GM12878 (cell line): ENCODE measurements around the gene PHLPP1. TPM values are rescaled to one million over a fixed set of nuclear protein-coding genes. Genes with fewer than 3 reads are reported as not detected.

Source experiments
- ATAC-seq: fragments of 200-7000 bp; cut with Tn5 transposase; 3 replicates; pipeline ENCODE4 v1.9.1; 2020; ENCODE audit warnings: mild to moderate bottlenecking, moderate library complexity
- BruUV-seq: library from RNA; stranded (reverse); fragments of 400-500 nt; replicated peaks from 2 replicates; lab custom pipeline; 2021; lab: Mats Ljungman, UMichigan
- CTCF ChIA-PET: fragments of 300-600 bp; sonication (Branson Sonifier 250); formaldehyde crosslinking; extraction: SDS; loops from one replicate; lab custom pipeline; 2021; ENCODE audit warnings: inconsistent platforms; lab: Yijun Ruan, JAX
- POLR2A ChIA-PET: fragments of 350-600 bp; formaldehyde crosslinking; extraction: SDS; loops from one replicate; lab custom pipeline; 2021; ENCODE audit warnings: inconsistent platforms; lab: Charles Lee
- RAD21 ChIA-PET: fragments of 300-600 bp; sonication (Branson Sonifier 250); formaldehyde crosslinking; loops from one replicate; lab custom pipeline; 2023; ENCODE audit warnings: antibody characterized with exemption; ENCODE audit not compliant: unreplicated experiment; lab: Charles Lee
- SMC1A ChIA-PET: fragments of 300-600 bp; sonication (Branson Sonifier 250); formaldehyde crosslinking; loops from one replicate; lab custom pipeline; 2023; ENCODE audit not compliant: unreplicated experiment, uncharacterized antibody; lab: Charles Lee
- DNase-seq: peaks from one replicate; pipeline ENCODE4 v3.0.0-alpha.2; 2011; ENCODE audit warnings: low read depth, low spot score
- FAIRE-seq: peaks from 3 replicates; lab custom pipeline; 2011; peaks lifted over from hg19 to GRCh38; lab: Jason Lieb, UNC
- H2AFZ ChIP-seq: 2 replicates; pipeline ENCODE4 v1.6.0; 2011; ENCODE audit warnings: low read depth, low read length, control low read depth; ENCODE audit not compliant: control insufficient read depth
- H3K27ac ChIP-seq: 2 replicates; pipeline ENCODE4 v1.5.1; 2011; ENCODE audit warnings: control low read depth; ENCODE audit not compliant: control insufficient read depth, insufficient read depth
- H3K27me3 ChIP-seq, 2 experiments: replicated peaks in 1 of 2; 2 replicates each; pipeline versions ENCODE4 v1.6.0 to v1.6.1; 2011; ENCODE audit warnings: low read length in 1 of 2; ENCODE audit not compliant: control insufficient read depth in 2 of 2, insufficient read depth in 2 of 2
- H3K36me3 ChIP-seq, 2 experiments: 2 replicates each; pipeline ENCODE4 v1.5.1; 2011; ENCODE audit warnings: low read length in 1 of 2; ENCODE audit not compliant: control insufficient read depth in 2 of 2, insufficient read depth in 2 of 2
- H3K4me1 ChIP-seq: 2 replicates; pipeline ENCODE4 v1.6.1; 2011; ENCODE audit warnings: mild to moderate bottlenecking, low read length, moderate library complexity, mixed read lengths; ENCODE audit not compliant: control insufficient read depth, insufficient read depth
- H3K4me2 ChIP-seq: 2 replicates; pipeline ENCODE4 v1.6.0; 2011; ENCODE audit warnings: control low read depth; ENCODE audit not compliant: control insufficient read depth, insufficient read depth
- H3K4me3 ChIP-seq: fragments of 200-600 bp; sonication (generic); 2 replicates; pipeline ENCODE4 v1.5.1; 2016
- H3K79me2 ChIP-seq: 2 replicates; pipeline ENCODE4 v1.6.0; 2011; ENCODE audit warnings: low read length; ENCODE audit not compliant: control insufficient read depth, insufficient read depth
- H3K9ac ChIP-seq: 2 replicates; pipeline ENCODE4 v1.8.0; 2011; ENCODE audit warnings: low read length, control low read depth, mixed read lengths; ENCODE audit not compliant: control insufficient read depth, insufficient read depth
- H3K9me3 ChIP-seq: replicated peaks from 3 replicates; pipeline ENCODE4 v1.5.1; 2011; ENCODE audit warnings: mild to moderate bottlenecking, low read length; ENCODE audit not compliant: control insufficient read depth, insufficient read depth
- H4K20me1 ChIP-seq: 2 replicates; pipeline ENCODE4 v1.6.0; 2011; ENCODE audit not compliant: control insufficient read depth, insufficient read depth
- BCL11A ChIP-seq: IDR thresholded peaks from 2 replicates; pipeline ENCODE4 v1.6.1; 2011; ENCODE audit warnings: low read depth, low read length
- CEBPZ ChIP-seq: fragments of 150-350 bp; IDR thresholded peaks from 2 replicates; pipeline ENCODE4 v1.6.1; 2016; ENCODE audit warnings: low read depth, low read length
- EP300 ChIP-seq, 2 experiments: fragments of 150-350 bp in 1 of 2; IDR thresholded peaks; 2 replicates each; pipeline ENCODE4 v1.6.1; 2011 to 2012; ENCODE audit warnings: low read depth in 2 of 2, low read length in 2 of 2, borderline replicate concordance in 1 of 2, improper control_type of control experiment in 1 of 2, inconsistent platforms in 1 of 2; ENCODE audit not compliant: control insufficient read depth in 1 of 2
- FOS ChIP-seq: IDR thresholded peaks from 3 replicates; pipeline ENCODE4 v1.6.1; 2011; ENCODE audit warnings: borderline replicate concordance; ENCODE audit not compliant: insufficient read length; ENCODE audit errors: extremely low read depth
- HDGF ChIP-seq: fragments of 450-650 bp; IDR thresholded peaks from 2 replicates; pipeline ENCODE4 v1.6.1; 2016; ENCODE audit warnings: antibody characterized with exemption
- IRF3 ChIP-seq: fragments of 450-650 bp; IDR thresholded peaks from 2 replicates; pipeline ENCODE4 v1.6.1; 2014; ENCODE audit warnings: mild to moderate bottlenecking
- NFYA ChIP-seq: IDR thresholded peaks from 2 replicates; pipeline ENCODE4 v1.6.1; 2011; ENCODE audit warnings: low read depth, mild to moderate bottlenecking, low read length, improper control_type of control experiment, borderline replicate concordance
- PKNOX1 ChIP-seq: fragments of 450-650 bp; IDR thresholded peaks from 2 replicates; pipeline ENCODE4 v1.6.1; 2016; ENCODE audit warnings: mild to moderate bottlenecking
- RAD51 ChIP-seq: fragments of 450-650 bp; IDR thresholded peaks from 2 replicates; pipeline ENCODE4 v1.6.1; 2016; ENCODE audit warnings: moderate library complexity, mild to moderate bottlenecking, inconsistent platforms
- RBBP5 ChIP-seq: fragments of 200-600 bp; sonication (generic); conservative IDR thresholded peaks from 2 replicates; pipeline ENCODE4 v1.6.1; 2016
- TAF1 ChIP-seq: IDR thresholded peaks from 2 replicates; pipeline ENCODE4 v1.6.1; 2011; ENCODE audit warnings: mild to moderate bottlenecking, low read depth, low read length, borderline replicate concordance
- ZNF274 ChIP-seq: IDR thresholded peaks from one replicate; pipeline ENCODE4 v1.8.0; 2011; ENCODE audit not compliant: insufficient read length, insufficient read depth
- ZSCAN29 ChIP-seq: fragments of 450-650 bp; IDR thresholded peaks from 2 replicates; pipeline ENCODE4 v1.6.1; 2017; ENCODE audit warnings: mild to moderate bottlenecking, moderate library complexity
- WGBS: methylation state at CpG from one replicate; pipeline ENCODE4 v1.1.6; 2016; ENCODE audit warnings: low lambda C conversion rate; ENCODE audit not compliant: insufficient replicate concordance, insufficient coverage; ENCODE audit errors: missing lambda C conversion rate; 5-methylcytosine and 5-hydroxymethylcytosine counted together
- in situ Hi-C: fragments of 300-500 bp; cut with MboI; formaldehyde crosslinking; loops from 9 replicates; pipeline ENCODE4 v1.14.3; 2018; ENCODE audit warnings: mixed read lengths
- intact Hi-C: fragments of 100-400 bp; cut with micrococcal nuclease; formaldehyde crosslinking; loops from one replicate; pipeline ENCODE4 v1.14.2; 2022; ENCODE audit not compliant: unreplicated experiment
- polyA plus RNA-seq, 11 experiments: library from polyadenylated mRNA; depleted of rRNA in 4 of 11; unstranded in 6 of 11; stranded (reverse) in 5 of 11; fragments of >200 nt; fragmentation: Nextera tagmentation in 4 of 11; fragmentation: Illumina TruSeq in 1 of 11; extraction: Ambion mirVana in 4 of 11; extraction: Trizol in 1 of 11; gene quantifications; 1 replicate in 1 of 11; 2 replicates in 10 of 11; pipeline versions ENCODE4 v1.2.1 to v1.2.3, GENCODE V29; 2011 to 2016; ENCODE audit warnings: inconsistent platforms in 2 of 11, missing spikeins in 2 of 11, low read depth in 1 of 11
- total RNA-seq, 4 experiments: library from RNA; depleted of rRNA in 3 of 4; stranded (reverse); fragments of >200 nt in 3 of 4; fragmentation: Illumina TruSeq in 1 of 4; extraction: Trizol in 1 of 4; gene quantifications; 2 replicates each; pipeline versions ENCODE4 v1.2.1 to v1.2.3, GENCODE V29; 2013 to 2021

PHLPP1 gene
- total and polyA plus RNA-seq, 10 of the 15 experiments (the other 5 are each of a cell fraction or from before 2014, with no cell fraction given) = 0.42 to 7.0 (median 1.9) TPM

GRCh38 chr18:62749389-62749788 is 34.0 kb downstream of the PHLPP1 start:
- no peak overlapping the region for H3K9ac ChIP-seq
- WGBS = 83% methylated on average over 6 of the region's 6 CpGs
- in situ Hi-C loops (no loop called here), intact Hi-C loops (no loop called here)
- H3K4me3 ChIP-seq = no peak overlapping the region
- BruUV-seq = no TSS peak
- DNase-seq (no peak), FAIRE-seq (no peak), ATAC-seq (no peak)
- TF ChIP-seq PKNOX1 (no peak), TAF1 (no peak), ZSCAN29 (no peak), RAD51 (no peak)
- RAD21 ChIA-PET = no interaction called here
- SMC1A ChIA-PET = interaction anchor here (1.9 kb wide), 1 partner anchor 9 kb away, joined by 5 read pairs; no protein-coding TSS in a partner anchor
- no peaks in the 10 kb centered on the region for H3K36me3 ChIP-seq
- H3K27ac ChIP-seq = no peak overlapping the region
- POLR2A ChIA-PET = no interaction called here
- peaks cover 1% of the 10 kb centered on the region for H3K4me1 ChIP-seq
- H2AFZ ChIP-seq = no peak overlapping the region
- H3K27me3 ChIP-seq = no peaks in the 10 kb centered on the region
- no peaks in the 10 kb centered on the region; the same call in 1 of the 2 replicates for H3K79me2 ChIP-seq
- CTCF ChIA-PET = no interaction called here
- H4K20me1 ChIP-seq = no peaks in the 10 kb centered on the region
- H3K4me2 ChIP-seq = no peak overlapping the region
- no peaks in the 10 kb centered on the region for H3K9me3 ChIP-seq

GRCh38 chr18:62751341-62751821 is 36.0 kb downstream of the PHLPP1 start:
- intact Hi-C loops = no loop called here
- ChIA-PET POLR2A (no interaction called here), RAD21 (no interaction called here), SMC1A (interaction anchor here (1.1 kb wide), 1 partner anchor 10 kb away, joined by 3 read pairs; no protein-coding TSS in a partner anchor), CTCF (no interaction called here)
- Histone ChIP-seq H3K9me3 (no peaks in the 10 kb centered on the region), H3K4me2 (no peak overlapping the region), H3K4me3 (no peak overlapping the region), H3K27ac (no peak overlapping the region), H3K4me1 (no peaks in the 10 kb centered on the region; the same call in 1 of the 2 replicates), H3K36me3 (no peaks in the 10 kb centered on the region), H3K27me3 (no peaks in the 10 kb centered on the region), H3K79me2 (no peaks in the 10 kb centered on the region; the same call in 1 of the 2 replicates), H2AFZ (no peak overlapping the region), H4K20me1 (no peaks in the 10 kb centered on the region), H3K9ac (no peak overlapping the region)
- DNase-seq (no peak), ATAC-seq (no peak), FAIRE-seq (no peak)
- in situ Hi-C loops = no loop called here
- 37% methylated on average over 3 of the region's 3 CpGs for WGBS
- BruUV-seq = no TSS peak
- TF ChIP-seq RBBP5 (no peak), HDGF (no peak), FOS (no peak), ZNF274 (no peak), NFYA (no peak), IRF3 (no peak), CEBPZ (no peak), BCL11A (no peak), EP300 (IDR thresholded peaks at IDR 0.05; ENCODE audit: borderline replicate concordance in 1 of 2, control insufficient read depth in 1 of 2, low read depth in 2 of 2, low read length in 2 of 2) (no peak)
